ENCODE results near the gene SLC39A10. TPM values are rescaled to one million over a fixed set of nuclear protein-coding genes. Genes with fewer than 3 reads are reported as not detected.
"Not testable (repeated sequence)": the region's sequence is repeated elsewhere in the genome, so short reads cannot be mapped to it uniquely, and the experiment has no call there.

Gene SLC39A10
- total RNA-seq, 2 donors from 2014 or later, result 26.3 to 27.6 TPM

- no peaks in the 10 kb centered on the region for H3K9me3 ChIP-seq
- no peak overlapping the region for H3K27ac ChIP-seq
- no peaks in the 10 kb centered on the region for H3K36me3 ChIP-seq
- 97% methylated on average over 4 of the region's 4 CpGs for WGBS
- DNase-seq (ENCODE audit: low spot score), result no peak
- no peak overlapping the region for H3K4me3 ChIP-seq
- intact Hi-C loops (cut with DNase I), result no loop called here
- H3K4me1 ChIP-seq (replicated peaks), result no peaks in the 10 kb centered on the region
- no peak for TF ChIP-seq POLR2A (IDR thresholded peaks at IDR 0.05)
- no peak for TF ChIP-seq CTCF (IDR thresholded peaks at IDR 0.05)
- no peak for TF ChIP-seq POLR2AphosphoS5 (IDR thresholded peaks at IDR 0.05)
- no peaks in the 10 kb centered on the region for H3K27me3 ChIP-seq (replicated peaks; ENCODE audit: insufficient read depth)
Measured at GRCh38 chr2:195638750-195639149, 18.3 kb upstream of the SLC39A10 start.

GRCh38 chr2:195639238-195639858 lies 17.7 kb upstream of the SLC39A10 start:
- no peak for DNase-seq (ENCODE audit: low spot score)
- H3K4me3 ChIP-seq, result no peak overlapping the region
- 93% methylated on average over 7 of the region's 7 CpGs for WGBS
- TF ChIP-seq POLR2AphosphoS5 (IDR thresholded peaks at IDR 0.05), result no peak
- no peak for TF ChIP-seq CTCF (IDR thresholded peaks at IDR 0.05)
- no peak for TF ChIP-seq POLR2A (IDR thresholded peaks at IDR 0.05)
- no peaks in the 10 kb centered on the region for H3K27me3 ChIP-seq (replicated peaks; ENCODE audit: insufficient read depth)
- no peaks in the 10 kb centered on the region for H3K4me1 ChIP-seq (replicated peaks)
- no peak overlapping the region for H3K27ac ChIP-seq
- intact Hi-C loops (cut with DNase I), result no loop called here
- no peaks in the 10 kb centered on the region for H3K36me3 ChIP-seq
- H3K9me3 ChIP-seq, result no peaks in the 10 kb centered on the region

- TF ChIP-seq CTCF (IDR thresholded peaks at IDR 0.05), result no peak
- TF ChIP-seq POLR2AphosphoS5 (IDR thresholded peaks at IDR 0.05), result no peak
- no peak for TF ChIP-seq POLR2A (IDR thresholded peaks at IDR 0.05)
- H3K4me3 ChIP-seq, result no peak overlapping the region
- no peak for DNase-seq (ENCODE audit: low spot score)
- H3K36me3 ChIP-seq, result no peaks in the 10 kb centered on the region
- no peaks in the 10 kb centered on the region for H3K9me3 ChIP-seq
- H3K27ac ChIP-seq, result no peak overlapping the region
- intact Hi-C loops (cut with DNase I), result no loop called here
- no peaks in the 10 kb centered on the region for H3K4me1 ChIP-seq (replicated peaks)
- WGBS, result 32% methylated on average over 1 of the region's 1 CpG
- no peaks in the 10 kb centered on the region for H3K27me3 ChIP-seq (replicated peaks; ENCODE audit: insufficient read depth)
Measured at GRCh38 chr2:195639959-195640358, 17.1 kb upstream of the SLC39A10 start.

GRCh38 chr2:195642027-195642678 lies 14.9 kb upstream of the SLC39A10 start:
- no peaks in the 10 kb centered on the region for H3K4me1 ChIP-seq (replicated peaks)
- TF ChIP-seq POLR2A (IDR thresholded peaks at IDR 0.05) (no peak), CTCF (IDR thresholded peaks at IDR 0.05) (no peak), POLR2AphosphoS5 (IDR thresholded peaks at IDR 0.05) (no peak)
- no peaks in the 10 kb centered on the region for H3K36me3 ChIP-seq
- H3K27me3 ChIP-seq (replicated peaks; ENCODE audit: insufficient read depth), result no peaks in the 10 kb centered on the region
- 78% methylated on average over 5 of the region's 5 CpGs for WGBS
- no peak overlapping the region for H3K4me3 ChIP-seq
- intact Hi-C loops (cut with DNase I), result no loop called here
- no peak for DNase-seq (ENCODE audit: low spot score)
- H3K27ac ChIP-seq, result no peak overlapping the region
- H3K9me3 ChIP-seq, result no peaks in the 10 kb centered on the region

- Histone ChIP-seq H3K4me3 (no peak overlapping the region), H3K27ac (no peak overlapping the region), H3K36me3 (no peaks in the 10 kb centered on the region), H3K27me3 (replicated peaks; ENCODE audit: insufficient read depth) (no peaks in the 10 kb centered on the region), H3K9me3 (no peaks in the 10 kb centered on the region), H3K4me1 (replicated peaks) (no peaks in the 10 kb centered on the region)
- no peak for DNase-seq (ENCODE audit: low spot score)
- no peak for TF ChIP-seq POLR2AphosphoS5 (IDR thresholded peaks at IDR 0.05)
- TF ChIP-seq POLR2A (IDR thresholded peaks at IDR 0.05), result no peak
- TF ChIP-seq CTCF (IDR thresholded peaks at IDR 0.05), result no peak
- WGBS, result 73% methylated on average over 1 of the region's 1 CpG
- intact Hi-C loops (cut with DNase I), result no loop called here
Measured at GRCh38 chr2:195642679-195643068, 14.4 kb upstream of the SLC39A10 start.

GRCh38 chr2:195644708-195645107 lies 12.3 kb upstream of the SLC39A10 start:
- H3K4me3 ChIP-seq; DNase-seq (ENCODE audit: low spot score); H3K9me3 ChIP-seq; H3K4me1 ChIP-seq (replicated peaks); H3K27ac ChIP-seq; H3K27me3 ChIP-seq (replicated peaks; ENCODE audit: insufficient read depth); intact Hi-C loops (cut with DNase I); H3K36me3 ChIP-seq: not testable (repeated sequence)
- 93% methylated on average over 9 of the region's 9 CpGs for WGBS
